Stimulated activated memory B cell treated with anti-CD40 and anti-IgM and Interleukin-4, amounts not matched to agents 10 μg/mL and 1 μg/mL and 100 μg/mL, for 72 hours (primary cell): ENCODE results near the gene TRIM45.

ENCODE experiments used
- ATAC-seq: fragments of 150-1000 bp; cut with Tn5 transposase; 2 replicates; pipeline ENCODE4 v1.10.0; 2021
- H3K27ac Mint-ChIP-seq: one replicate; pipeline ENCODE4 v1.8.0; 2022; ENCODE audit warnings: mild to moderate bottlenecking, mixed read lengths
- H3K27me3 Mint-ChIP-seq: one replicate; pipeline ENCODE4 v1.8.0; 2022; ENCODE audit warnings: mixed read lengths
- H3K36me3 Mint-ChIP-seq: one replicate; pipeline ENCODE4 v1.8.0; 2022; ENCODE audit warnings: mixed read lengths
- H3K4me1 Mint-ChIP-seq: one replicate; pipeline ENCODE4 v1.8.0; 2022; ENCODE audit warnings: mixed read lengths
- H3K4me3 Mint-ChIP-seq: one replicate; pipeline ENCODE4 v1.8.0; 2022; ENCODE audit warnings: mild to moderate bottlenecking, moderate library complexity, mixed read lengths
- H3K9me3 Mint-ChIP-seq: one replicate; pipeline ENCODE4 v1.8.0; 2022; ENCODE audit warnings: mixed read lengths

TRIM45 gene

DNA sequence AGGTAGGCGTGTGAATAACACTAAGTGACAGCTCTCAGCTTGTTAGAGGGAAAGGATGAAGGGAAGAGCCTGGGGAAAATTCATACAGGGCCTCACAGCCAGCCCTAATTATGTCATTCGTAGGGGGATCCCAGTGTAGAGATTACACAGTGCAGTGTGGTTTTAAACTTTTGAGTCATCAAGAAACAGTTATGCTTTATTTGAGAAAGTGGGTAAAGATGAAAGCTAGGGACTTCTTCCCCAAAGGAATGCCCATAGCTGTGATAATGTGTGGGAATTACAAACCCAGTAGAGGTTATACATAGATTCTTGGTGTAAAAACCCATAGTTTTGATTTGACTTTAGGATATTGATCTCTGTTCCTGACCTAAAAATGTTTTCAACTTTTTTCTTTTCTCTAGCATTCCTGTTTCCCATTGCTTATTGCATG, 59.5 kb downstream of the TRIM45 start:
- no peak for ATAC-seq
- Mint-ChIP-seq H3K4me1 (peaks cover 32% of the 10 kb centered on the region), H3K27me3 (no peaks in the 10 kb centered on the region), H3K9me3 (no peaks in the 10 kb centered on the region), H3K36me3 (peaks cover 23% of the 10 kb centered on the region), H3K4me3 (no peak overlapping the region), H3K27ac (no peak overlapping the region)
